Caco-2 (cell line): Measurements from ENCODE around the gene DIAPH2. TPM values are rescaled to one million over a fixed set of nuclear protein-coding genes. Genes with fewer than 3 reads are reported as not detected.

Experiments
- BruUV-seq: library from RNA; stranded (reverse); fragments of 400-500 nt; replicated peaks from 2 replicates; lab custom pipeline; 2021; lab: Mats Ljungman, UMichigan
- CTCF ChIA-PET: fragments of 300-600 bp; sonication (Branson Sonifier 250); formaldehyde crosslinking; loops from one replicate; lab custom pipeline; 2022; ENCODE audit warnings: antibody characterized with exemption; lab: Charles Lee
- POLR2A ChIA-PET: fragments of 300-600 bp; sonication (Branson Sonifier 250); formaldehyde crosslinking; loops from one replicate; lab custom pipeline; 2022; ENCODE audit warnings: antibody characterized with exemption; lab: Charles Lee
- DNase-seq, 2 experiments: peaks; one replicate each; pipeline versions ENCODE4 v3.0.0 to v3.0.0-alpha.2; 2020 to 2022
- H3K27me3 ChIP-seq: replicated peaks from 2 replicates; pipeline ENCODE4 v1.6.0; 2011; ENCODE audit warnings: low read length; ENCODE audit not compliant: control insufficient read depth, insufficient read depth
- H3K36me3 ChIP-seq: 2 replicates; pipeline ENCODE4 v1.5.1; 2011; ENCODE audit warnings: low read length; ENCODE audit not compliant: control insufficient read depth, insufficient read depth
- H3K4me1 ChIP-seq: fragments of 250-450 bp; sonication (Bioruptor Pico); 2 replicates; pipeline ENCODE4 v1.5.1; 2020; ENCODE audit warnings: mild to moderate bottlenecking
- H3K4me3 ChIP-seq: 2 replicates; pipeline ENCODE4 v1.5.1; 2011; ENCODE audit warnings: low read depth, mild to moderate bottlenecking, control low read depth, low read length
- H3K9me3 ChIP-seq: fragments of 250-450 bp; sonication (Bioruptor Pico); 2 replicates; pipeline ENCODE4 v1.5.1; 2020; ENCODE audit warnings: mild to moderate bottlenecking, moderate library complexity
- H3K27ac Mint-ChIP-seq: one replicate; pipeline ENCODE4 v1.8.0; 2022; ENCODE audit warnings: mixed read lengths; ENCODE audit not compliant: unreplicated experiment
- H3K27me3 Mint-ChIP-seq: one replicate; pipeline ENCODE4 v1.8.0; 2022; ENCODE audit warnings: mixed read lengths; ENCODE audit not compliant: insufficient read depth, unreplicated experiment
- H3K36me3 Mint-ChIP-seq: one replicate; pipeline ENCODE4 v1.8.0; 2022; ENCODE audit warnings: mild to moderate bottlenecking, mixed read lengths; ENCODE audit not compliant: insufficient read depth, unreplicated experiment
- H3K4me1 Mint-ChIP-seq: one replicate; pipeline ENCODE4 v1.8.0; 2022; ENCODE audit warnings: low read depth, mixed read lengths; ENCODE audit not compliant: unreplicated experiment
- H3K4me3 Mint-ChIP-seq: one replicate; pipeline ENCODE4 v1.8.0; 2022; ENCODE audit warnings: mild to moderate bottlenecking, moderate library complexity, mixed read lengths; ENCODE audit not compliant: unreplicated experiment
- H3K9me3 Mint-ChIP-seq: one replicate; pipeline ENCODE4 v1.8.0; 2022; ENCODE audit warnings: mixed read lengths; ENCODE audit not compliant: unreplicated experiment
- CTCF ChIP-seq, 2 experiments: fragments of 200-600 bp in 1 of 2; IDR thresholded peaks; 1 replicate in 1 of 2; 2 replicates in 1 of 2; pipeline versions ENCODE4 v1.5.1 to v1.8.0; 2011 to 2022; ENCODE audit warnings: antibody characterized with exemption in 1 of 2, control low read depth in 1 of 2, inconsistent platforms in 1 of 2, low read depth in 1 of 2, low read length in 1 of 2, mild to moderate bottlenecking in 1 of 2, moderate library complexity in 1 of 2; ENCODE audit not compliant: insufficient read depth in 1 of 2, severe bottlenecking in 1 of 2, unreplicated experiment in 1 of 2
- intact Hi-C: fragments of 100-400 bp; cut with micrococcal nuclease; formaldehyde crosslinking; loops from one replicate; pipeline ENCODE4 v1.10.0; 2022; ENCODE audit not compliant: unreplicated experiment
- total RNA-seq: library from RNA; stranded (reverse); gene quantifications from 2 replicates; pipeline ENCODE4 v1.2.3, GENCODE V29; 2022

Gene DIAPH2
- total RNA-seq, 1 experiment from 2014 or later = 16.1 TPM

DNA sequence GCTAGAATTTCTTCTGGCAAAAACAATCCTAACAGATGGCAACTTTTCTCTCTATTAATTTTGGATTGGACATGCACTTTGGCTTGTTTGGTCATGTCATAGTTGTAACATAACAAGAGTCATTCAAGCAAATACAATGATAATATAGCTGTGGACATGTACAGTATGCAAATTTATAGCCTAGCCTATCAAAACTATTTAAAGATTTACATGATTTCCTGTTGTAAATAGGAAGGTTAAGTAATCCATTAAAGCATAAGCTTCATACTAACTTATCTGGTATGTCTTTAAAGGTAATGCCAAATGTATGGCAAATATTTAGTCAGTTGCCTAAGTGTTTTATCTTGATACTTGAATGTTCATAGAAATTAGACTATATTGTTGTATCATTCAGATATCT, 244.4 kb downstream of the DIAPH2 start:
- Mint-ChIP-seq H3K9me3 (no peaks in the 10 kb centered on the region), H3K4me1 (no peaks in the 10 kb centered on the region), H3K27me3 (no peaks in the 10 kb centered on the region), H3K27ac (no peak overlapping the region), H3K36me3 (no peaks in the 10 kb centered on the region), H3K4me3 (no peak overlapping the region)
- H3K36me3 ChIP-seq = no peaks in the 10 kb centered on the region
- no peaks in the 10 kb centered on the region for H3K27me3 ChIP-seq
- ChIA-PET CTCF (no interaction called here), POLR2A (no interaction called here)
- H3K4me3 ChIP-seq = no peak overlapping the region
- BruUV-seq = no TSS peak
- TF ChIP-seq CTCF (IDR thresholded peaks at IDR 0.05; ENCODE audit: insufficient read depth in 1 of 2, low read depth in 1 of 2, low read length in 1 of 2, severe bottlenecking in 1 of 2, unreplicated experiment in 1 of 2) = no peak
- no peak for DNase-seq
- no peaks in the 10 kb centered on the region for H3K9me3 ChIP-seq
- intact Hi-C loops = no loop called here
- H3K4me1 ChIP-seq = no peaks in the 10 kb centered on the region

GRCh38 chrX:96957718-96958117, 273.1 kb downstream of the DIAPH2 start:
- TF ChIP-seq CTCF (IDR thresholded peaks at IDR 0.05; ENCODE audit: insufficient read depth in 1 of 2, low read depth in 1 of 2, low read length in 1 of 2, severe bottlenecking in 1 of 2, unreplicated experiment in 1 of 2) = no peak
- DNase-seq = no peak
- Mint-ChIP-seq H3K9me3 (peaks cover 9% of the 10 kb centered on the region), H3K4me3 (no peak overlapping the region), H3K4me1 (no peaks in the 10 kb centered on the region), H3K36me3 (peaks cover 26% of the 10 kb centered on the region), H3K27me3 (no peaks in the 10 kb centered on the region), H3K27ac (no peak overlapping the region)
- ChIA-PET POLR2A (no interaction called here), CTCF (no interaction called here)
- intact Hi-C loops = no loop called here
- no peaks in the 10 kb centered on the region for H3K9me3 ChIP-seq
- H3K4me3 ChIP-seq = no peak overlapping the region
- H3K36me3 ChIP-seq = peaks cover 2% of the 10 kb centered on the region; the same call in 1 of the 2 replicates
- H3K4me1 ChIP-seq = no peaks in the 10 kb centered on the region
- BruUV-seq = no TSS peak
- H3K27me3 ChIP-seq = no peaks in the 10 kb centered on the region

DNA sequence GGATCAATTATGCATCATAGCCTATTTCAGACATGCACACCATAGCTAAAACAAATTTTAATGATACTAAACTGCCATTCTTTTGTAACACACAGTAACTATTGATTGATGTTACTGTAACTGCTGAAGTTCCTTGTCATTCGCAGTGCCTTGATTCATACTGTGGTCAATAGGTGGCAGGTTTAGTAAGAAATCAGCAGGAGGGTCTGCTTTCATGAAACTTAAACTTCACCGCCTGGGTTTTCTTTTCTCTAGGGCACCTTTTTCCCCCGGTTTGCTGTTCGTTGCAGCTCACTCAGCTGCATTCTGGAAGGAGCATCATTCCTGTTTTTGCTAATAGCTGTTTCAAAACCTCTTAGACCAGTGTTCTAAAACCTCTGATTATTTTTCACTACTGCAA, 287.2 kb downstream of the DIAPH2 start:
- peak in 1 of 2 experiments; percentile 14 for TF ChIP-seq CTCF (IDR thresholded peaks at IDR 0.05; ENCODE audit: insufficient read depth in 1 of 2, low read depth in 1 of 2, low read length in 1 of 2, severe bottlenecking in 1 of 2, unreplicated experiment in 1 of 2)
- Mint-ChIP-seq H3K4me1 (no peaks in the 10 kb centered on the region), H3K4me3 (no peak overlapping the region), H3K27me3 (no peaks in the 10 kb centered on the region), H3K9me3 (no peaks in the 10 kb centered on the region), H3K27ac (no peak overlapping the region), H3K36me3 (no peaks in the 10 kb centered on the region)
- ChIA-PET POLR2A (no interaction called here), CTCF (no interaction called here)
- no TSS peak for BruUV-seq
- H3K36me3 ChIP-seq = no peaks in the 10 kb centered on the region
- H3K4me3 ChIP-seq = no peak overlapping the region
- no peaks in the 10 kb centered on the region for H3K9me3 ChIP-seq
- intact Hi-C loops = no loop called here
- no peaks in the 10 kb centered on the region for H3K4me1 ChIP-seq
- H3K27me3 ChIP-seq = no peaks in the 10 kb centered on the region
- DNase-seq = no peak
